Ecto neural progenitor cell (in vitro differentiated cells): ENCODE results near the gene SLC10A7.

Source experiments
- DNase-seq: peaks from one replicate; pipeline ENCODE4 v3.0.0-alpha.2; 2018; ENCODE audit warnings: low spot score

SLC10A7 gene

GRCh38 chr4:146521541-146522097, at the start of gene SLC10A7:
Gene SLC10A7, minus strand, starts transcription at chr4:146521940. Its CDS starts 223 bp downstream, at chr4:146521717.
- DNase-seq = peak; percentile 85

GRCh38 chr4:146567396-146567795, 45.7 kb upstream of the SLC10A7 start:
- DNase-seq = no peak

GRCh38 chr4:146564492-146564891, 42.8 kb upstream of the SLC10A7 start:
- DNase-seq = no peak

- no peak for DNase-seq
These were observed 28.4 kb upstream of the SLC10A7 start for GRCh38 chr4:146550161-146550560.

GRCh38 chr4:146548443-146548842, 26.7 kb upstream of the SLC10A7 start:
- no peak for DNase-seq

- no peak for DNase-seq
These were observed 23.4 kb upstream of the SLC10A7 start for GRCh38 chr4:146545102-146545501.

GRCh38 chr4:146534178-146534577, 12.4 kb upstream of the SLC10A7 start:
- no peak for DNase-seq

GRCh38 chr4:146525754-146526153, 4.0 kb upstream of the SLC10A7 start:
- DNase-seq = no peak

- DNase-seq = no peak
These were observed 2.9 kb upstream of the SLC10A7 start for GRCh38 chr4:146524663-146525062.

- no peak for DNase-seq
These were observed 1.1 kb upstream of the SLC10A7 start for GRCh38 chr4:146522869-146523205.

GRCh38 chr4:146522098-146522868, 543 bp upstream of the SLC10A7 start:
- DNase-seq = peak; percentile 90

GRCh38 chr4:146520896-146521540, 722 bp downstream of the SLC10A7 start:
- DNase-seq = no peak

GRCh38 chr4:146514651-146515357, 6.9 kb downstream of the SLC10A7 start:
- no peak for DNase-seq

GRCh38 chr4:146513548-146513947, 8.2 kb downstream of the SLC10A7 start:
- no peak for DNase-seq

GRCh38 chr4:146511381-146511780, 10.4 kb downstream of the SLC10A7 start:
- DNase-seq = no peak

- DNase-seq = no peak
These were observed 10.8 kb downstream of the SLC10A7 start for GRCh38 chr4:146510942-146511341.

- DNase-seq = no peak
These were observed 13.4 kb downstream of the SLC10A7 start for GRCh38 chr4:146508229-146508939.

- no peak for DNase-seq
These were observed 14.1 kb downstream of the SLC10A7 start for GRCh38 chr4:146507632-146508031.

GRCh38 chr4:146506272-146506671, 15.5 kb downstream of the SLC10A7 start:
- no peak for DNase-seq

GRCh38 chr4:146500216-146500615, 21.5 kb downstream of the SLC10A7 start:
- no peak for DNase-seq

GRCh38 chr4:146498291-146498690, 23.4 kb downstream of the SLC10A7 start:
- DNase-seq = no peak

GRCh38 chr4:146495269-146495668, 26.5 kb downstream of the SLC10A7 start:
- no peak for DNase-seq
